NCI-H2081 (cell line): Measurements from ENCODE around the gene SAXO2.
"Not testable (repeated sequence)": the region's sequence is repeated elsewhere in the genome, so short reads cannot be mapped to it uniquely, and the experiment has no call there.

Experiments used
- DNase-seq, 2 experiments: peaks; one replicate each; lab custom pipeline; 2025; lab: John Stamatoyannopoulos, UW

The SAXO2 gene

DNA sequence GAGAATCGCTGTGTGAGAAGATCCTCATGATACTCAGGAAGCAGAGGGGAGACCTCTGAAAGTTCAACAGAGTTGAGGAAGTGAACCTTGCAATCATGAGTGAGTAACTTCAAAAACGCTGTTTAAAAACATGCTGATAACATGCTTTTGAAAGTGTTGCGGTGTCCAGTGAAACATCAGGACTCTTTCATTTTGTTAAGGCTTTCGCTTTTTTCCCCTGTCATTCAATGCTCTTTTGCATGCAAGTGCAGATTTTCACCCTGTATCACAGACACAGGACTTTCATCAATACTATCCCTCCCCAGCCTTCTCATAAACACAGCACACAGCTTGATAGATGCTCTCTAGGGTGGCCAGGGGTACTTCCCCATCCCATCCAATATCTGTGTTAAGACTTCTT lies 23.9 kb downstream of the SAXO2 start:
- not testable (repeated sequence) for DNase-seq

DNA sequence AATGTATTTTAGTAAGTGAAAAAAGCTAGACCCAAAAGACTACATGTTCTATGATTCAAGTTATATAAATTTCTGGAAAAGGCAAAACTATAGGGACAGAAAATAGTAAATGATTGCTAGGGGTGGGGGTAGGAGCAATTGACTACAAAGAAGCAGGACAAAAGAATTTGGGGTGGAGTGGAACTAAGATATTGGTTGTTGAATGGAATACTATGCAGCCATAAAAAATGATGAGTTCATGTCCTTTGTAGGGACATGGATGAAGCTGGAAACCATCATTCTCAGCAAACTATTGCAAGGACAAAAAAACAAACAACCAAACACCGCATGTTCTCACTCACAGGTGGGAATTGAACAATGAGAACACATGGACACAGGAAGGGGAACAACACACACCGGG lies 25.6 kb downstream of the SAXO2 start:
- not testable (repeated sequence) for DNase-seq

- no peak for DNase-seq
Measured at GRCh38 chr15:82292271-82292670, 29.7 kb downstream of the SAXO2 start.

- DNase-seq: no peak
Measured at GRCh38 chr15:82294061-82294690, 31.6 kb downstream of the SAXO2 start.

DNA sequence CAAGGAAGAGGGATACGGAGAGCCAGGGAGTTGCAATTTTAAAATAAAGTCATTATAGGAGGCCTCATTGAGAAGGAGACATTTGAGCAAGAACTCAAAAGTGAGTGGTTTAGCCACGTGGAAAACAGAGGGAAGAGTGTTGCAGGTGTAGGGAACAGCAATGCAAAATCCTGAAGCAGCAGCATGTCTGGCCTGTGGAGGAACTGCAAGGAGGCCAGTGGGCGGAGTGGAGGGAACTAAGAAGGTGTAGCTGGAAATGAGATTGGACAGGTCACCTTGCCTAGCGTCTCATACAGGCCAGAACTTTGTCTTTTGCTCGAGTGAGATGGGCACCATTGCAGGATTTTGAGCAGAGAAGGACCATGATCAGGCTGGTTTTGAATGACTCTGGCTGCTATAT lies 34.9 kb downstream of the SAXO2 start:
- no peak for DNase-seq

DNA sequence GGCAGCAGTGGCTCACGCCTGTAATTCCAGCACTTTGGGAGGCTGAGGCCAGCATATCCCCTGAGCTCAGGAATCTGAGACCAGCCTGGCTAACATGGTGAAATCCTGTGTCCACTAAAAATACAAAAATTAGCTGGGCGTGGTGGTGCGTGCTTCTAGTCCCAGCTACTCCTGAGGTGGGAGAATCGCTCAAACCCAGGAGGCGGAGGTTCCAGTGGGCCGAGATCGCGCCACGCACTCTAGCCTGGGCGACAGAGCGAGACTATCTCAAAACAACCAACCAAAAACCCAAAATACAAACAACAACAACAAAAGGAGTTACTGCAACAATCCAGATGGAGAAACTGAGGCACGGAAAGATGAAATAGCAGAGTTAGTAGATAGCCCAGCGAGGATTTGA lies 35.4 kb downstream of the SAXO2 start:
- no peak for DNase-seq

- DNase-seq: no peak
Measured at GRCh38 chr15:82298520-82298919, 35.9 kb downstream of the SAXO2 start.

- DNase-seq: not testable (repeated sequence)
Measured at GRCh38 chr15:82299511-82299914, 36.9 kb downstream of the SAXO2 start.

- DNase-seq: not testable (repeated sequence)
Measured at GRCh38 chr15:82300326-82300725, 37.7 kb downstream of the SAXO2 start.

GRCh38 chr15:82300883-82301282 lies 38.3 kb downstream of the SAXO2 start:
- DNase-seq: no peak

DNA sequence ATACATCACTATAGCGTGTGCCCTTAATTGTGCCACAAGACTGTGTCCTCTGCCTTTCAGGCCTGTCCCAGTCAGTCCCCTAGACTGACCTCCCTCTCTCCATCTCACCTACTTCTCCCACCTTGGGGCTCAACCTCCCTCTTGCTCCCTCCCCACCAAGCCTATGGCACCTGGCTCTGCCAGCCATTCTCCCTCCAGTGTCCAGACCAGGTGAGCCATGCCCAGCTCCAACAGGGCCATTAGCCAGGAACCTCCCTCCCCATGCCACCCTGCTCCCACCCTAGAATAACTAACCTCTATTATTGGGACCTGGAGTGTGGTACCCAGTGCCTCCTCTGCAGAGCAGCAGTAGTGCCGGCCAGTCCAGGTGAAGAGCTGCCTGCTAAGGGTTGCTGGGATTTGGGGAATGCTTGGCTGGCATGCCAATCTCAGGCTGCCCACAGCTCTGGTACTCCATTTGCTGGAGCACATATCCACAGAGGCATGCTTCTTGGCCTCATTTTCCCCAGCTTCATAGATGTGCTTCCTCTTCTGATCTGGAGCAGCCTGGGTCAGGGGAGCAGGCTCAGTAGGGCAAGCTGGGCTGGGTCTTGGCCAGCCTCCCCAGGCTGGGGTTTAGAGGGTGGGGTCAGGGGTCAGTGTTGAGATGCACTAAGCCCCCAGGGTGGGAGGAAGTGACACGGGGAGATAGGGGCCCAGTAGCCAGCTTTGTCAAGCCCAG lies 38.8 kb downstream of the SAXO2 start:
- no peak for DNase-seq

DNA sequence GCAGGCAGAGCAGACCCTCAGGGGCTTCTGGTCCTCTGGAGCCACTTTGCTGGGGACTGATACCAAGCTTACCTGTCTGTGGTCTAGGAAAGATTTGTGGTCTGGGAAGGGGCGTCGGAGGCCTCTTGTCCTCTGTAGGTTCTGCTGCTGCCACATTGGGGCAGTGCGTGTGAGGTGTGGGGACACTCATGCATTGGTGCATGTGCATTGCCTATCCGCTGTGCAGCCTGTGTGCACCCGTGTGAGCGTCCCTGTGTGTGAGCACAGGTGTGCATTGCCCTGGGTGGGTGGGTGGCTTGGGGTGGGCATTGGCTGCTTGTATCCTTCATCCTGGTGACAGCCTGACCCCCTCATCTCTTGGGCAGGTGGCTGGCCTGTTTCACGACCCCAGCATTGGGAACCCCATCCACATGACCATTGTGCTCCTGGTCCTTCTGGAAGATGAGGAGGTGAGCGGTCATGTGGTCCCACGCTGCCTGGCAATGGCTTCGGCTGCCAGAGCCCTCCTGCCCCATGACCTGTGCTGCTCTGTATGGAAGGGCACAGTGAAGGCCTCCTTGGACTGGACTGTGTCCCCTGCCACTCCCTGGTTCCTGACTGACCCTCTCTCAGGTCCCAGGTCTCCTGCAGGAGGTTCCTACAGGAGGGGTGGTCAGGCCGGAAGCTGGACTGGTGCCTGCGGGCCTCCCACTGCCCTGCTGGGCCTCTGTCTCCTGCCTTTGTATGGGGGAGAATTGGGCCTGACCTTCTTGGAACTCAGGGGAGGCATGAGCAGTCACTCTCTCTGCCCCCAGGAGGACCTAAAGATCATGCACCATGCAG lies 41.5 kb downstream of the SAXO2 start:
- no peak for DNase-seq

- DNase-seq: no peak
Measured at GRCh38 chr15:82304778-82305090, 42.1 kb downstream of the SAXO2 start.

- no peak for DNase-seq
Measured at GRCh38 chr15:82305621-82306048, 43.0 kb downstream of the SAXO2 start.

DNA sequence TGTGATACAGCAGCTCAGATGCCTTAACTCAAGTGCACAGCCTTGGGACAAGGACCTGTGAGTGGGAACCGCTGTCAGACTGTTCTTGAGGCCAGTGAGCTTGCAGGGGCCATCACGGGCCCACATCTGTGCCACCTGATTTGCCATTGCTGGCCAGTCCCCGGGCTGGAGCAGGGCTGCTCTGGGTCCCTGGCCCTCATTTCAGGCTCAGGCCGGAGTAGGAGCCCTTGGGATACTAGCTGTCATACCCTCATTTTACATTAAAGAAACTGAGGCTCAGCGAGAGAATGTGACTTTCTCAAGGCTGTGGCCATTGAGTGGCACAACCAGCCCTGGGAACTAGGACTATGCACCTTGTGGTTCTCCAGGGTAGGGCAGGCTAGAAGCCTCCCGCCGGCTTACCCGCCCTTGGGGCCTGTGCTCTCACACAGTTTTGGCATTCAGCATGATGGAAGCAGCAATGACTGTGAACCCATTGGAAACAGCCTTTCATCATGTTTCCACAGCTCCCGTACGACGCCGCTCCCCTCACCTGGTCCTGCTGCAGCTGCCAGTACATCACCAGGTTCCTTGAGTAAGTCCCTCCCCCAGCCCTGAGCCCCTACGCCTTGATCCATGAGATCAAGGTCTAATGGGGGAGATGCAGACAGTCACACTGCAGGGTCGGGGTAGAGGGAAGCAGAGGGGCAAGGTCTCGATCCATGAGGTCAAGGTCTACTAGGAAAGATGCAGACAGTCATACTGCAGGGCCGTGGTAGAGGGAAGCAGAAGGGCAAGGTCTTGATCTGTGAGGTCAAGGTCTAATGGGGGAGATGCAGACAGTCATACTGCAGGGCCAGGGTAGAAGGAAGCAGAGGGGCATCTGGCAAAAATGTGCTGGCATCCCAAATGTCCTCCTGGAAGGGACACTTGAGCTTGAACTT lies 44.4 kb downstream of the SAXO2 start:
- DNase-seq: no peak

DNA sequence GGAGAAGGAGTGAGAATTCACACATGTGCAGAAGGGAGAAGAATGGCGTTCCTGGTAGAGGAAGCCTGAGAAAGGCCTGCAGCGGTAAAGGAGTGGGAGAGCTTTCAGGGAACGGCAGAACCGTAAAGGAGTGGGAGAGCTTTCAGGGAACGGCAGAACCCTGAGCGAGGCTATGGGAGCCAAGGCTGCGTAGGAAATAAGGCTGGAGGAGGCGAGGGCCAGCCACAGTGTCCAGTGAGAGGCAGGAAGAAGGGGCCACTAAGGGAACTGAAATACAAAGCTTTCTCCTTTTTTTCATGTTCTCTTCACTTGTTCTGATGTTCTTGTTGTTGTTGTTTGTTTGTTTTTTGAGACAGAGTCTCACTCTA lies 45.1 kb downstream of the SAXO2 start:
- no peak for DNase-seq

GRCh38 chr15:82309802-82310201 lies 47.2 kb downstream of the SAXO2 start:
- no peak for DNase-seq

DNA sequence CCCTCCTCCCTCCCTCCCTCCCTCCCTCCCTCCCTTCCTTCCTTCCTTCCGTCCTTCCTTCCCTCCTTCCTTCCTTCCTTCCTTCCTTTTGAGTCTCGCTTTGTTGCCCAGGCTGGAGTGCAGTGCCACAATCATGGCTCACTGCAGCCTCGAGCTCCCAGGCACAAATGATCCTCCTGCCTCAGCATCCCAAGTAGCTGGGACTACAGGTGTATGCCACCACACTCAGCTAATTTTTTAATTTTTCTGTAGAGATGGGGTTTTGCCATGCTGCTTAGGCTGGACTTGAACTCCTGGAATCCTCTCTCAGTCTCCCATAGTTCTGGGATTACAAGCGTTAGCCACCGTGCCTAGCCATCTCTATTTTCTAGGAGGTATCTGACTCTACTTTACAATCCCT lies 48.7 kb downstream of the SAXO2 start:
- not testable (repeated sequence) for DNase-seq

DNA sequence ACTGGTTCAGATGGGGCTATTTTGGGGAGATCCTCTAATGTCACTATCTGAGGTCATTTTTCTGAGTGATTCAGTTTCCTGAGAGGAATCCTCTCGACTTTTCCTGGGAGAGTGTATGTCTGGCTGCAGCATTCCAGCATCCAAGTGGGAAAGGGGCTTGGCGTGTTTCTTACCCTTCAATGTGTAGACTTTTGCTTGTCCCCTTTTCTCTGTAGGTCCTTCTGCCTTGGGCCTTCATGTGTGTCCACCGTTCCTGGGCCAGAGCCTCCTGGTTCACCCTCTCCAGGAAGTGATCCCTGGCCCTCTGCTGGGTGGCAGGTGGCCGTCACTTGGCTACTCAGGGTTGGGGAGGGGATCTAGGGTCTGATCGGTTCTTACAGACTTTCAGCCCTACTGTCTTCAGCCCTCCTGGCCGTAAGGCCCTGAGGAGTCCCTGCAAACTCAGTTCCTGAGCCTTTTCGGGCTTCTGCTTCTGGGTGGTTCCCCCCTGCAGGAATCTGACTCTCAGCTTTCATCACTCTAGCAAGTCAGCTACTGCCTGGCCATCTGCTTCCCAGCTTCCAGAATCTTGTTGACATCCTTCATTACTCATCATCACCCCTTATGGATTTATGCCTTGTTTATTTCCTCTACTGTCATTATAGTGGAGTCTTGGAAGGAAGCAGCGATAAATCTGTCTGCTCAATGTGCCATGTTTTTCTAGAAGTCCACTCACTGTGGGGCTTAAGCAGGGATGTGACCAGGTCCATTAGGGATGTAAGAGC lies 50.1 kb downstream of the SAXO2 start:
- no peak for DNase-seq

- DNase-seq: no peak
Measured at GRCh38 chr15:82313446-82313845, 50.8 kb downstream of the SAXO2 start.
